Endothelial cell of umbilical vein (primary cell): ENCODE results near the gene PXT1. TPM values are rescaled to one million over a fixed set of nuclear protein-coding genes. Genes with fewer than 3 reads are reported as not detected.

Source experiments
- BruUV-seq: library from RNA; stranded (reverse); fragments of 400-500 nt; replicated peaks from 2 replicates; lab custom pipeline; 2021; lab: Mats Ljungman, UMichigan
- CTCF ChIA-PET: fragments of 300-600, 350-600 bp; sonication (Branson Sonifier 250); formaldehyde crosslinking; loops from one replicate; lab custom pipeline; 2021; ENCODE audit warnings: antibody characterized with exemption, inconsistent platforms; lab: Charles Lee
- POLR2A ChIA-PET: fragments of 300-600, 350-600 bp; sonication (Branson Sonifier 250); formaldehyde crosslinking; loops from one replicate; lab custom pipeline; 2021; ENCODE audit warnings: antibody characterized with exemption, inconsistent platforms; lab: Charles Lee
- DNase-seq: peaks from one replicate; pipeline ENCODE4 v3.0.0-alpha.2; 2011; ENCODE audit warnings: low read depth, low spot score
- FAIRE-seq: peaks from 2 replicates; lab custom pipeline; 2011; peaks lifted over from hg19 to GRCh38; lab: Jason Lieb, UNC
- H2AFZ ChIP-seq: 2 replicates; pipeline ENCODE4 v1.6.0; 2012; ENCODE audit warnings: low read depth, low read length, control low read depth, inconsistent platforms
- H3K27ac ChIP-seq: 2 replicates; pipeline ENCODE4 v1.5.1; 2011; ENCODE audit warnings: low read depth, mild to moderate bottlenecking, control low read depth, low read length, moderate library complexity; ENCODE audit not compliant: insufficient read depth
- H3K27me3 ChIP-seq, 2 experiments: 2 replicates each; pipeline versions ENCODE4 v1.6.0 to v1.6.1; 2011; ENCODE audit warnings: low read length in 2 of 2, mixed read lengths in 1 of 2; ENCODE audit not compliant: control insufficient read depth in 2 of 2, insufficient read depth in 2 of 2
- H3K36me3 ChIP-seq, 2 experiments: 2 replicates in 1 of 2; 3 replicates in 1 of 2; pipeline ENCODE4 v1.5.1; 2011; ENCODE audit warnings: low read length in 2 of 2, mild to moderate bottlenecking in 1 of 2, moderate library complexity in 1 of 2; ENCODE audit not compliant: control insufficient read depth in 2 of 2, insufficient read depth in 2 of 2; ENCODE audit errors: extremely low read depth in 1 of 2
- H3K4me1 ChIP-seq: 3 replicates; pipeline ENCODE4 v1.5.1; 2011; ENCODE audit warnings: mild to moderate bottlenecking, low read length; ENCODE audit not compliant: control insufficient read depth, insufficient read depth; ENCODE audit errors: extremely low read depth
- H3K4me2 ChIP-seq: 2 replicates; pipeline ENCODE4 v1.6.1; 2011; ENCODE audit warnings: low read length, control low read depth, mixed read lengths; ENCODE audit not compliant: insufficient read depth
- H3K4me3 ChIP-seq, 3 experiments: fragments of 200-600 bp in 1 of 3; sonication (generic), shearing (Covaris generic) in 1 of 3; replicated peaks in 1 of 3; 2 replicates each; pipeline ENCODE4 v1.5.1; 2011 to 2016; ENCODE audit warnings: control low read depth in 3 of 3, low read length in 3 of 3, mild to moderate bottlenecking in 2 of 3, inconsistent platforms in 1 of 3, low read depth in 1 of 3, moderate library complexity in 1 of 3; ENCODE audit not compliant: insufficient read depth in 1 of 3
- H3K79me2 ChIP-seq: 2 replicates; pipeline ENCODE4 v1.6.0; 2012; ENCODE audit warnings: low read length, inconsistent platforms; ENCODE audit not compliant: control insufficient read depth, insufficient read depth
- H3K9ac ChIP-seq: replicated peaks from 2 replicates; pipeline ENCODE3; 2011; ENCODE audit warnings: low read length, control low read depth; ENCODE audit not compliant: insufficient read depth; ENCODE audit errors: extremely low read depth
- H3K9me1 ChIP-seq: replicated peaks from 3 replicates; pipeline ENCODE4 v1.6.0; 2011; ENCODE audit warnings: mild to moderate bottlenecking, low read length; ENCODE audit not compliant: control insufficient read depth, insufficient read depth; ENCODE audit errors: extremely low read depth
- H3K9me3 ChIP-seq: replicated peaks from 2 replicates; pipeline ENCODE4 v1.5.1; 2012; ENCODE audit warnings: low read length, inconsistent platforms; ENCODE audit not compliant: control insufficient read depth, insufficient read depth
- H4K20me1 ChIP-seq: replicated peaks from 2 replicates; pipeline ENCODE3; 2011; ENCODE audit warnings: mild to moderate bottlenecking, low read length; ENCODE audit not compliant: control insufficient read depth, insufficient read depth; ENCODE audit errors: extremely low read depth
- CTCF ChIP-seq, 2 donors: IDR thresholded peaks; 1 replicate in 1 of 2; 2 replicates in 1 of 2; pipeline ENCODE4 v1.5.1; 2011; ENCODE audit warnings: low read length in 2 of 2, mild to moderate bottlenecking in 2 of 2, moderate library complexity in 2 of 2, control low read depth in 1 of 2, inconsistent platforms in 1 of 2, low read depth in 1 of 2; ENCODE audit not compliant: insufficient read depth in 1 of 2; ENCODE audit errors: extremely low read depth in 1 of 2
- EZH2 ChIP-seq: IDR thresholded peaks from 2 replicates; pipeline ENCODE4 v1.6.1; 2012; ENCODE audit warnings: borderline replicate concordance, low read depth, mild to moderate bottlenecking, moderate library complexity, low read length, inconsistent platforms; ENCODE audit not compliant: severe bottlenecking
- FOS ChIP-seq: IDR thresholded peaks from 2 replicates; pipeline ENCODE4 v1.6.1; 2011; ENCODE audit warnings: mild to moderate bottlenecking, low read length, moderate library complexity, borderline replicate concordance; ENCODE audit not compliant: insufficient read depth
- GATA2 ChIP-seq: IDR thresholded peaks from 2 replicates; pipeline ENCODE4 v1.7.0; 2011; ENCODE audit warnings: low read depth, mild to moderate bottlenecking, moderate library complexity, mixed read lengths, low read length; ENCODE audit not compliant: insufficient read length, insufficient read depth
- JUN ChIP-seq: IDR thresholded peaks from 2 replicates; pipeline ENCODE4 v1.6.1; 2011; ENCODE audit warnings: borderline replicate concordance, low read depth; ENCODE audit not compliant: insufficient read length, insufficient read depth
- MAX ChIP-seq: IDR thresholded peaks from 2 replicates; pipeline ENCODE4 v1.6.1; 2011; ENCODE audit not compliant: insufficient read depth, insufficient read length
- MYC ChIP-seq: IDR thresholded peaks from one replicate; pipeline ENCODE4 v1.6.1; 2011; ENCODE audit warnings: mild to moderate bottlenecking, low read depth, low read length
- POLR2A ChIP-seq: IDR thresholded peaks from 2 replicates; pipeline ENCODE4 v1.6.1; 2012; ENCODE audit warnings: low read depth, mild to moderate bottlenecking, control low read depth, low read length
- POLR2AphosphoS5 ChIP-seq: IDR thresholded peaks from 2 replicates; pipeline ENCODE4 v1.6.1; 2012; ENCODE audit warnings: low read depth, mild to moderate bottlenecking, control low read depth, low read length, moderate library complexity; ENCODE audit not compliant: insufficient read depth
- dilution Hi-C: fragments of 300-500 bp; cut with MboI; formaldehyde crosslinking; loops from one replicate; pipeline ENCODE4 v1.15.0; 2019; ENCODE audit warnings: low sequenced_read_pairs; ENCODE audit not compliant: extremely low pct_ligation_motif_present
- intact Hi-C: fragments of 100-400 bp; cut with micrococcal nuclease; formaldehyde crosslinking; loops from one replicate; pipeline ENCODE4 v1.10.0; 2022
- polyA plus RNA-seq, 4 experiments: library from polyadenylated mRNA; depleted of rRNA in 3 of 4; stranded (reverse) in 3 of 4; unstranded in 1 of 4; fragments of >200 nt; gene quantifications; 2 replicates each; pipeline versions ENCODE4 v1.2.1 to v1.2.3, GENCODE V29; 2011 to 2012; ENCODE audit warnings: missing spikeins in 1 of 4
- total RNA-seq: library from RNA; stranded (reverse); gene quantifications from 2 replicates; pipeline ENCODE4 v1.2.3, GENCODE V29; 2021

PXT1 gene
- total and polyA plus RNA-seq, 2 donors (not counting 3 experiments of a cell fraction or from before 2014, with no cell fraction given): not detected

GRCh38 chr6:36375644-36376155 is 67.0 kb downstream of the PXT1 start:
- Histone ChIP-seq H3K36me3 (no peaks in the 10 kb centered on the region), H3K79me2 (no peaks in the 10 kb centered on the region), H3K9me3 (no peaks in the 10 kb centered on the region), H3K9me1 (no peaks in the 10 kb centered on the region), H3K27me3 (peaks cover 4 to 14% of the 10 kb centered on the region in 2 experiments), H3K4me3 (no peak overlapping the region), H2AFZ (no peak overlapping the region), H3K9ac (no peak overlapping the region), H4K20me1 (no peaks in the 10 kb centered on the region), H3K4me2 (no peak overlapping the region), H3K4me1 (no peaks in the 10 kb centered on the region), H3K27ac (no peak overlapping the region)
- TF ChIP-seq MAX (no peak), POLR2A (no peak), GATA2 (no peak), FOS (no peak), JUN (no peak), EZH2 (no peak), CTCF (IDR thresholded peaks at IDR 0.05; ENCODE audit: extremely low read depth in 1 of 2, insufficient read depth in 1 of 2, low read depth in 1 of 2, low read length in 2 of 2) (no peak), MYC (no peak), POLR2AphosphoS5 (no peak)
- intact Hi-C loops: no loop called here
- no peak for DNase-seq
- no TSS peak for BruUV-seq
- CTCF ChIA-PET: no interaction called here
- dilution Hi-C loops: no loop called here
- FAIRE-seq: no peak
- POLR2A ChIA-PET: no interaction called here
